Nephron (organoid): ENCODE measurements around the gene ALPG.
A peak's percentile ranks its signal among the peaks of the same experiment; 100 is the strongest.
"Not testable (repeated sequence)": the region's sequence is repeated elsewhere in the genome, so short reads cannot be mapped to it uniquely, and the experiment has no call there.

Source experiments
- H3K27ac Mint-ChIP-seq, 3 experiments: 2 replicates each; pipeline ENCODE4 v1.8.0; 2020; ENCODE audit warnings: mixed read lengths in 3 of 3, mild to moderate bottlenecking in 2 of 3, moderate library complexity in 1 of 3
- H3K27me3 Mint-ChIP-seq: 2 replicates; pipeline ENCODE4 v1.8.0; 2021; ENCODE audit warnings: low read depth, mild to moderate bottlenecking, moderate library complexity, mixed read lengths
- H3K36me3 Mint-ChIP-seq: 2 replicates; pipeline ENCODE4 v1.8.0; 2020; ENCODE audit warnings: low read depth, mixed read lengths
- H3K4me1 Mint-ChIP-seq: 2 replicates; pipeline ENCODE4 v1.8.0; 2020; ENCODE audit warnings: mixed read lengths
- H3K4me3 Mint-ChIP-seq, 3 experiments: 2 replicates each; pipeline ENCODE4 v1.8.0; 2020; ENCODE audit warnings: mild to moderate bottlenecking in 3 of 3, mixed read lengths in 3 of 3, moderate library complexity in 2 of 3
- H3K9me3 Mint-ChIP-seq: 2 replicates; pipeline ENCODE4 v1.8.0; 2020; ENCODE audit warnings: mixed read lengths
- CTCF ChIP-seq, 3 experiments: fragments of 200-600 bp; sonication (generic); IDR thresholded peaks; one replicate each; pipeline ENCODE4 v1.5.0; 2021; ENCODE audit warnings: antibody characterized with exemption in 3 of 3; ENCODE audit not compliant: unreplicated experiment in 3 of 3

ALPG gene

GRCh38 chr2:232444409-232445148 lies 37.9 kb downstream of the ALPG start:
- peak; percentile 27 to 47 (median 41) for TF ChIP-seq CTCF (IDR thresholded peaks at IDR 0.05; ENCODE audit: unreplicated experiment in 3 of 3)
- H3K27me3 Mint-ChIP-seq, result peaks cover 13% of the 10 kb centered on the region
- H3K4me1 Mint-ChIP-seq, result peaks cover 14% of the 10 kb centered on the region
- no peaks in the 10 kb centered on the region for H3K36me3 Mint-ChIP-seq
- no peak overlapping the region for H3K27ac Mint-ChIP-seq
- no peak overlapping the region for H3K4me3 Mint-ChIP-seq
- no peaks in the 10 kb centered on the region for H3K9me3 Mint-ChIP-seq

GRCh38 chr2:232445149-232445885 lies 38.7 kb downstream of the ALPG start:
- H3K9me3 Mint-ChIP-seq, H3K36me3 Mint-ChIP-seq, H3K4me3 Mint-ChIP-seq, H3K27ac Mint-ChIP-seq: not testable (repeated sequence)
- peaks cover 14% of the 10 kb centered on the region for H3K4me1 Mint-ChIP-seq
- peaks cover 14% of the 10 kb centered on the region for H3K27me3 Mint-ChIP-seq

GRCh38 chr2:232446266-232446777 lies 39.7 kb downstream of the ALPG start:
- Mint-ChIP-seq H3K27me3 (peaks cover 11% of the 10 kb centered on the region), H3K4me1 (peaks cover 14% of the 10 kb centered on the region)
- TF ChIP-seq CTCF (IDR thresholded peaks at IDR 0.05; ENCODE audit: unreplicated experiment in 3 of 3), result peak in 2 of 3 experiments; percentile 37 to 45
- H3K4me3 Mint-ChIP-seq, H3K27ac Mint-ChIP-seq, H3K36me3 Mint-ChIP-seq, H3K9me3 Mint-ChIP-seq: not testable (repeated sequence)

GRCh38 chr2:232447091-232447620 lies 40.5 kb downstream of the ALPG start:
- Mint-ChIP-seq H3K9me3 (no peaks in the 10 kb centered on the region), H3K4me1 (peaks cover 14% of the 10 kb centered on the region), H3K36me3 (no peaks in the 10 kb centered on the region), H3K27me3 (peaks cover 11% of the 10 kb centered on the region), H3K27ac (peak overlapping the region in 2 of 3 experiments; percentile 21 to 44), H3K4me3 (no peak overlapping the region)
- no peak for TF ChIP-seq CTCF (IDR thresholded peaks at IDR 0.05; ENCODE audit: unreplicated experiment in 3 of 3)

GRCh38 chr2:232447638-232448303 lies 41.1 kb downstream of the ALPG start:
- Mint-ChIP-seq H3K27ac (peak overlapping the region in 2 of 3 experiments; percentile 21 to 44), H3K4me1 (peaks cover 14% of the 10 kb centered on the region), H3K9me3 (no peaks in the 10 kb centered on the region), H3K36me3 (no peaks in the 10 kb centered on the region), H3K4me3 (no peak overlapping the region), H3K27me3 (peaks cover 14% of the 10 kb centered on the region)
- TF ChIP-seq CTCF (IDR thresholded peaks at IDR 0.05; ENCODE audit: unreplicated experiment in 3 of 3), result no peak

GRCh38 chr2:232448304-232448690 lies 41.7 kb downstream of the ALPG start:
- H3K9me3 Mint-ChIP-seq, result no peaks in the 10 kb centered on the region
- TF ChIP-seq CTCF (IDR thresholded peaks at IDR 0.05; ENCODE audit: unreplicated experiment in 3 of 3), result no peak
- H3K36me3 Mint-ChIP-seq, result no peaks in the 10 kb centered on the region
- H3K4me3 Mint-ChIP-seq, result no peak overlapping the region
- no peak overlapping the region for H3K27ac Mint-ChIP-seq
- peaks cover 14% of the 10 kb centered on the region for H3K4me1 Mint-ChIP-seq
- H3K27me3 Mint-ChIP-seq, result peaks cover 18% of the 10 kb centered on the region
